Measurements from ENCODE around the gene AUP1. TPM values are rescaled to one million over a fixed set of nuclear protein-coding genes. Genes with fewer than 3 reads are reported as not detected.

The AUP1 gene
- total RNA-seq, 1 donor from 2014 or later = 86.4 TPM

- H3K4me3 ChIP-seq (ENCODE audit: low read depth, low read length) = peak overlapping the region; percentile 99
- no peak for DNase-seq (ENCODE audit: low read depth)
- no peak for TF ChIP-seq CTCF (conservative IDR thresholded peaks at IDR 0.05; ENCODE audit: low read depth, low read length)
Measured at GRCh38 chr2:74528600-74529356, 728 bp downstream of the AUP1 start.

GRCh38 chr2:74527741-74528140 lies 1.8 kb downstream of the AUP1 start:
- no peak overlapping the region for H3K4me3 ChIP-seq (ENCODE audit: low read depth, low read length)
- TF ChIP-seq CTCF (conservative IDR thresholded peaks at IDR 0.05; ENCODE audit: low read depth, low read length) = no peak
- no peak for DNase-seq (ENCODE audit: low read depth)

- no peak for TF ChIP-seq CTCF (conservative IDR thresholded peaks at IDR 0.05; ENCODE audit: low read depth, low read length)
- H3K4me3 ChIP-seq (ENCODE audit: low read depth, low read length) = no peak overlapping the region
- DNase-seq (ENCODE audit: low read depth) = no peak
Measured at GRCh38 chr2:74526649-74527230, 2.8 kb downstream of the AUP1 start.

- no peak for DNase-seq (ENCODE audit: low read depth)
- TF ChIP-seq CTCF (conservative IDR thresholded peaks at IDR 0.05; ENCODE audit: low read depth, low read length) = no peak
- H3K4me3 ChIP-seq (ENCODE audit: low read depth, low read length) = no peak within 1 kb of the TSS
Measured at GRCh38 chr2:74525717-74526648, 3.5 kb downstream of the AUP1 start, which contains the start of gene DQX1. Gene DQX1 (minus strand): TSS chr2:74526231. CDS start chr2:74525729, 502 bp downstream.

GRCh38 chr2:74524955-74525716 lies 4.4 kb downstream of the AUP1 start:
- no peak for DNase-seq (ENCODE audit: low read depth)
- TF ChIP-seq CTCF (conservative IDR thresholded peaks at IDR 0.05; ENCODE audit: low read depth, low read length) = no peak
- H3K4me3 ChIP-seq (ENCODE audit: low read depth, low read length) = no peak overlapping the region

GRCh38 chr2:74524005-74524404 lies 5.5 kb downstream of the AUP1 start:
- TF ChIP-seq CTCF (conservative IDR thresholded peaks at IDR 0.05; ENCODE audit: low read depth, low read length) = no peak
- DNase-seq (ENCODE audit: low read depth) = no peak
- H3K4me3 ChIP-seq (ENCODE audit: low read depth, low read length) = no peak overlapping the region
